ENCODE results near the gene RREB1. TPM values are rescaled to one million over a fixed set of nuclear protein-coding genes. Genes with fewer than 3 reads are reported as not detected.
A peak's percentile ranks its signal among the peaks of the same experiment; 100 is the strongest.

Gene RREB1
- total RNA-seq, 1 experiment from 2014 or later: 53.5 TPM

DNA sequence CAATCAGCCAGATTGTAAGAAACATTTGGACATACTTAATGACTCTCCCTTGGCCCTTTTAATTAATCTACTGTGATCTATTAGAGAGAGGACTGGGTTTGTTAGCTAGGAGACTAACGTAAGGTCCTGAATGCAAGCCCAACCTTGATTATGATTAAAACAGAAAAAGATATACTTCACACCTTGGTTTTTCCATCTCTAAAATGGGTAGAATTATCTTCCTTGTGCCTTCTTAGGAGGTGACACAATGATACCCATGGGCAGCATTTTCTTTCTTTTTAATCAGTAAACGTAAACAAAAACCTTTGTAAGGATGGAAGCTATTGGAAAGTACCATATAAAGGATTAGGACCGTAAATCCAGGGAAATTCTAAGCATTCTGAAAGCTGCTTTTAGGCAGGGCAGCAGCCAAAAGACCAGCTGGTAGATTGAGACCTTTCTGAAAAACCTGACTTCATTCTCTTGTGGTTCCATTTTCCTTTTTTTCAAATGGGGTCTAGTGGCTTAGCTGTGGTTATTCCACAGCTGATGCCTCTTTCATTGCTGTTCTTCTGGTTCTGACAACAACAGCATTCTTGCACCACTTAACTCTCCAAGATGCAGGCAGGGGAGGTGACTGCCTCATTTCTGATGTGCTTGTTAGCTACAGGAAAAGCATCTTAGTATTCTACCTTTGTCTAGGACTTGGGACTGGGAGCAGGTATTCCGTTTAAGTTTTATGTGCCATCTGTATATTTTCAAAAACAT is 27.4 kb downstream of the RREB1 start:
- POLR2A ChIA-PET: interaction anchor here (0.9 to 8.0 kb wide), 9 partner anchors 10 to 385 kb away, joined by 3 to 105 read pairs (median 3); partner anchors contain the start of gene RREB1
- H3K4me1 Mint-ChIP-seq (ENCODE audit: insufficient read depth, unreplicated experiment): peaks cover 21% of the 10 kb centered on the region
- intact Hi-C loops (cut with micrococcal nuclease): no loop called here
- no peak overlapping the region for H3K27ac Mint-ChIP-seq (ENCODE audit: low read depth, unreplicated experiment)
- no peak overlapping the region for H3K4me3 Mint-ChIP-seq (ENCODE audit: unreplicated experiment)
- TF ChIP-seq, protein P1, sequence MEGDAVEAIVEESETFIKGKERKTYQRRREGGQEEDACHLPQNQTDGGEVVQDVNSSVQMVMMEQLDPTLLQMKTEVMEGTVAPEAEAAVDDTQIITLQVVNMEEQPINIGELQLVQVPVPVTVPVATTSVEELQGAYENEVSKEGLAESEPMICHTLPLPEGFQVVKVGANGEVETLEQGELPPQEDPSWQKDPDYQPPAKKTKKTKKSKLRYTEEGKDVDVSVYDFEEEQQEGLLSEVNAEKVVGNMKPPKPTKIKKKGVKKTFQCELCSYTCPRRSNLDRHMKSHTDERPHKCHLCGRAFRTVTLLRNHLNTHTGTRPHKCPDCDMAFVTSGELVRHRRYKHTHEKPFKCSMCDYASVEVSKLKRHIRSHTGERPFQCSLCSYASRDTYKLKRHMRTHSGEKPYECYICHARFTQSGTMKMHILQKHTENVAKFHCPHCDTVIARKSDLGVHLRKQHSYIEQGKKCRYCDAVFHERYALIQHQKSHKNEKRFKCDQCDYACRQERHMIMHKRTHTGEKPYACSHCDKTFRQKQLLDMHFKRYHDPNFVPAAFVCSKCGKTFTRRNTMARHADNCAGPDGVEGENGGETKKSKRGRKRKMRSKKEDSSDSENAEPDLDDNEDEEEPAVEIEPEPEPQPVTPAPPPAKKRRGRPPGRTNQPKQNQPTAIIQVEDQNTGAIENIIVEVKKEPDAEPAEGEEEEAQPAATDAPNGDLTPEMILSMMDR (IDR thresholded peaks at IDR 0.05; ENCODE audit: unreplicated experiment): no peak
- H3K27me3 Mint-ChIP-seq (ENCODE audit: insufficient read depth, unreplicated experiment): no peaks in the 10 kb centered on the region
- DNase-seq (ENCODE audit: unreplicated experiment): no peak
- H3K9me3 Mint-ChIP-seq (ENCODE audit: unreplicated experiment): no peaks in the 10 kb centered on the region
- no TSS peak for BruUV-seq (replicated peaks)
- peaks cover 15% of the 10 kb centered on the region for H3K36me3 Mint-ChIP-seq (ENCODE audit: insufficient read depth, unreplicated experiment)
- CTCF ChIA-PET: interaction anchor here (1.6 kb wide), 1 partner anchor 18 kb away, joined by 4 read pairs; no protein-coding TSS in a partner anchor

DNA sequence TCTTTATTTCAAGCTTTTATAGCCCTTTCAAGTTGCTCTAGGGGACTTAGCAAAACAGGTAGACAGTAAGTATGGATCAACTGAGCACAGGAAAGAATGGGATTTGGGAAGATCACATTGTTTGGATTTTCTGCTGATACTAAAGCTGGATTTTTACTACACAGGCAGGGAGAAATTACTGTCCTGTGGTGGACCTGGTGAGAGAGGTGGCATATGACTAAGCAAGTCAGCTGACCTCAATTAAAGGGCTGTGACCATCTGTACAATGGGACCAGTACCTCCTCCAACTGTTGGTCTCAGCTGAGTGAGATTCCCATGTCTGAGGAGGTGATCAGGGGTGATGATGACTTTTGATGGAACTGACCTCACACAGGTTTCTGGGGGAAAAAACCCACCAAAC is 28.0 kb downstream of the RREB1 start:
- H3K27ac Mint-ChIP-seq (ENCODE audit: low read depth, unreplicated experiment): no peak overlapping the region
- ChIA-PET POLR2A (interaction anchor here (0.9 to 8.0 kb wide), 8 partner anchors 9 to 386 kb away, joined by 3 to 105 read pairs (median 4); partner anchors contain the start of gene RREB1), CTCF (interaction anchor here (1.6 kb wide), 1 partner anchor 17 kb away, joined by 4 read pairs; no protein-coding TSS in a partner anchor)
- H3K27me3 Mint-ChIP-seq (ENCODE audit: insufficient read depth, unreplicated experiment): no peaks in the 10 kb centered on the region
- no TSS peak for BruUV-seq (replicated peaks)
- H3K9me3 Mint-ChIP-seq (ENCODE audit: unreplicated experiment): no peaks in the 10 kb centered on the region
- intact Hi-C loops (cut with micrococcal nuclease): no loop called here
- H3K36me3 Mint-ChIP-seq (ENCODE audit: insufficient read depth, unreplicated experiment): peaks cover 15% of the 10 kb centered on the region
- TF ChIP-seq, protein P1 (IDR thresholded peaks at IDR 0.05; ENCODE audit: unreplicated experiment): no peak
- DNase-seq (ENCODE audit: unreplicated experiment): no peak
- H3K4me3 Mint-ChIP-seq (ENCODE audit: unreplicated experiment): no peak overlapping the region
- H3K4me1 Mint-ChIP-seq (ENCODE audit: insufficient read depth, unreplicated experiment): peaks cover 16% of the 10 kb centered on the region

DNA sequence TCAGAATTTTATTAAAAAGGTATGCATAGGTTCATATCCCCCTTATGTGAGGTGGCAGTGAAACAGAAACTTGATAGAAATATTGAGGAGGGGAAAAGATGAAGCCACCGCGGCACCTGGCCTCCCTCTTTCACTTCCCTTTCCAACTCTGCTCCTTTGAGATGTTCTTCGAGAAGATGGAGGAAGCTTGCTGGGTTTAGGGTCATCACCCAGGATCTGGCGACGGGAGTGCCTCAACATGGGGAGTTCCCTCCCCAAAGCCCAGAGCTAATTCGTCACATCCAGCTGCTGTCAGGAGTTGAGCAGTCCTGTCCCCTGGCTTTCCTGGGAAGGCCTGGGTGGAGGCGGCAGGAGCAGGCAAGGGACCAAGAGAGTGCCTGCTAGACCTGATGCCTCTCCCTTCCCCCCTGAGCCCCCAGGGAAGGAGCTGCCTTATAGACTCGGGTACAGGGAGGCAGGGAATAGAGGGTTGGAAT is 29.1 kb downstream of the RREB1 start:
- Mint-ChIP-seq H3K4me3 (ENCODE audit: unreplicated experiment) (no peak overlapping the region), H3K27me3 (ENCODE audit: insufficient read depth, unreplicated experiment) (no peaks in the 10 kb centered on the region), H3K4me1 (ENCODE audit: insufficient read depth, unreplicated experiment) (peaks cover 16% of the 10 kb centered on the region), H3K36me3 (ENCODE audit: insufficient read depth, unreplicated experiment) (peaks cover 10% of the 10 kb centered on the region), H3K27ac (ENCODE audit: low read depth, unreplicated experiment) (peak overlapping the region; percentile 80), H3K9me3 (ENCODE audit: unreplicated experiment) (no peaks in the 10 kb centered on the region)
- POLR2A ChIA-PET: interaction anchor here (0.6 to 8.0 kb wide), 9 partner anchors 8 to 386 kb away, joined by 3 to 105 read pairs (median 10); partner anchors contain the start of gene RREB1
- CTCF ChIA-PET: interaction anchor here (0.7 to 0.9 kb wide), 2 partner anchors 13 to 82 kb away, joined by 3 read pairs; no protein-coding TSS in a partner anchor
- no peak for DNase-seq (ENCODE audit: unreplicated experiment)
- BruUV-seq (replicated peaks): no TSS peak
- intact Hi-C loops (cut with micrococcal nuclease): no loop called here
- TF ChIP-seq, protein P1 (IDR thresholded peaks at IDR 0.05; ENCODE audit: unreplicated experiment): no peak

DNA sequence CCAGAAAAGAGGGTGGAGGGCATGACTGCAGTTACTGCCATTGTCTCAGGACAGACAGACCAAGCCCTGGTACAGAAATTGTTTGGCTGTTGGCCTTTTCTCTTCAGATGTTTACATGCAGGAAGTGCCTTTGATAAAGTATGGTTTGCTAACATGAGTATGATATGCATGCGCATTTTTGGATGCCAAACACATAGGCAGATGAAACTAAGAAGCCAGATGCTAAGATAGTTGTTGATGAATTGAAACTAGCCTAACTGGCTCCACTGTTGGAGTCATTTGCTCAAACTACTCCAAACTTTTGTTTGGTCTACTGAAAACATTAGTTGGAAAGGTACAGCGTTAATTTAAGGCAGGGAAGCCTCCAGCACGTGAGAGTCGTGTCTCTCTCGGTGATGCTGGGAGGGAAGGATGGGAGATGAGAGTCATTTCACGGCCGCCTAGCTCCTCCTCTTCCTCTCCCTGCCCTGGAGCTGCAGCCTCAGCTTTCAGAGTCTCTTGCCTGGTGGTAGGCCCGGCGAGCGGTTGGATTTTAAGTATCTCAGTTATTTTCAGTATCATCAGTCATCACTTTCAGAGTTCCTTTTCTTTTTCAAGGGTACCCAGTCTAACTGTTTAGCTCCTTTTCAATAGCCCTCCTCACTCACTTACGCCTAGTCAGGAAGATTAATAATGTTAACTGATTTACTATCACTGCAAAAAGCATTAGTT is 29.7 kb downstream of the RREB1 start:
- intact Hi-C loops (cut with micrococcal nuclease): no loop called here
- Mint-ChIP-seq H3K4me3 (ENCODE audit: unreplicated experiment) (peak overlapping the region; percentile 59), H3K4me1 (ENCODE audit: insufficient read depth, unreplicated experiment) (peaks cover 16% of the 10 kb centered on the region), H3K27me3 (ENCODE audit: insufficient read depth, unreplicated experiment) (no peaks in the 10 kb centered on the region), H3K9me3 (ENCODE audit: unreplicated experiment) (no peaks in the 10 kb centered on the region), H3K36me3 (ENCODE audit: insufficient read depth, unreplicated experiment) (peaks cover 7% of the 10 kb centered on the region), H3K27ac (ENCODE audit: low read depth, unreplicated experiment) (peak overlapping the region; percentile 80)
- CTCF ChIA-PET: interaction anchor here (0.7 to 0.8 kb wide), 3 partner anchors 12 to 79 kb away, joined by 3 to 4 read pairs (median 3); no protein-coding TSS in a partner anchor
- peak; percentile 61 for DNase-seq (ENCODE audit: unreplicated experiment)
- TF ChIP-seq, protein P1 (IDR thresholded peaks at IDR 0.05; ENCODE audit: unreplicated experiment): no peak
- POLR2A ChIA-PET: interaction anchor here (0.6 to 8.0 kb wide), 15 partner anchors 8 to 442 kb away, joined by 3 to 105 read pairs (median 5); partner anchors contain the start of gene RREB1
- BruUV-seq (replicated peaks): no TSS peak
